Glutamatergic neuron (in vitro differentiated cells): ENCODE results near the gene PIK3R6. TPM values are rescaled to one million over a fixed set of nuclear protein-coding genes. Genes with fewer than 3 reads are reported as not detected.

Experiments used
- DNase-seq: peaks from one replicate; pipeline ENCODE4 v3.0.0; 2022
- H3K27ac Mint-ChIP-seq: one replicate; pipeline ENCODE4 v1.8.0; 2020; ENCODE audit warnings: mild to moderate bottlenecking, mixed read lengths, inconsistent platforms; ENCODE audit not compliant: unreplicated experiment
- H3K27me3 Mint-ChIP-seq: one replicate; pipeline ENCODE4 v1.8.0; 2020; ENCODE audit warnings: mild to moderate bottlenecking, moderate library complexity, mixed read lengths, inconsistent platforms; ENCODE audit not compliant: unreplicated experiment
- H3K36me3 Mint-ChIP-seq: one replicate; pipeline ENCODE4 v1.8.0; 2020; ENCODE audit warnings: mild to moderate bottlenecking, mixed read lengths, inconsistent platforms; ENCODE audit not compliant: unreplicated experiment
- H3K4me1 Mint-ChIP-seq: one replicate; pipeline ENCODE4 v1.8.0; 2020; ENCODE audit warnings: mild to moderate bottlenecking, low read depth, mixed read lengths, inconsistent platforms; ENCODE audit not compliant: unreplicated experiment
- H3K4me3 Mint-ChIP-seq: one replicate; pipeline ENCODE4 v1.8.0; 2020; ENCODE audit warnings: mild to moderate bottlenecking, mixed read lengths, inconsistent platforms; ENCODE audit not compliant: unreplicated experiment
- H3K9me3 Mint-ChIP-seq: one replicate; pipeline ENCODE4 v1.8.0; 2020; ENCODE audit warnings: mild to moderate bottlenecking, moderate library complexity, mixed read lengths, inconsistent platforms; ENCODE audit not compliant: unreplicated experiment
- total RNA-seq: library from RNA; stranded (reverse); fragmentation: NEBNext Ultra II Directional; extraction: Animal tissue kit (Norgen Biotek cat#: 25700); gene quantifications from one replicate; pipeline ENCODE4 v1.2.1, GENCODE V29; 2021; ENCODE audit not compliant: unreplicated experiment
- TF ChIP-seq, protein P1 (sequence below): fragments of 200-600 bp; sonication (generic); IDR thresholded peaks from one replicate; pipeline ENCODE4 v1.5.0; 2021; ENCODE audit not compliant: partially characterized antibody, unreplicated experiment

PIK3R6 gene
- total RNA-seq, 1 donor from 2014 or later: not detected

DNA sequence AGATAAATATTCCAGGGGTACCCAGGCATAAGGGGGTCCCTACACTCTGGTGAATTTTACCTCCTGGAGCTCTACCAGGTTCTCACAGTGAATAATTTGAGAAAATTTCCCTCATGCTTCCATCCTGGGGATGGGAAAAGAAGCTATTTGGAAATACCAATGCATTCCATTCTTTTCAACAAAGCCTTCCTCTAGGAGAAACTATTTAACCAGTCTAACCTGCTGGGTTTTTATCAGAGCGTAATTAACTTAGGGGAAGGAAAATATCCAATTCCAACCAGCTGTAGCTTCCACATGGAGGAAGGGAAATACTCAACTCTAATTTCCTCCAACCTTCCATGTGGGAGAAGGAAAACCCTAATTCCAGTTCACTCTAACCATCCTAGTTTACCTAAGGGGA lies 85.3 kb downstream of the PIK3R6 start:
- Mint-ChIP-seq H3K27me3 (no peaks in the 10 kb centered on the region), H3K27ac (no peak overlapping the region), H3K36me3 (no peaks in the 10 kb centered on the region), H3K4me1 (no peaks in the 10 kb centered on the region), H3K4me3 (no peak overlapping the region), H3K9me3 (no peaks in the 10 kb centered on the region)
- TF ChIP-seq, protein P1, sequence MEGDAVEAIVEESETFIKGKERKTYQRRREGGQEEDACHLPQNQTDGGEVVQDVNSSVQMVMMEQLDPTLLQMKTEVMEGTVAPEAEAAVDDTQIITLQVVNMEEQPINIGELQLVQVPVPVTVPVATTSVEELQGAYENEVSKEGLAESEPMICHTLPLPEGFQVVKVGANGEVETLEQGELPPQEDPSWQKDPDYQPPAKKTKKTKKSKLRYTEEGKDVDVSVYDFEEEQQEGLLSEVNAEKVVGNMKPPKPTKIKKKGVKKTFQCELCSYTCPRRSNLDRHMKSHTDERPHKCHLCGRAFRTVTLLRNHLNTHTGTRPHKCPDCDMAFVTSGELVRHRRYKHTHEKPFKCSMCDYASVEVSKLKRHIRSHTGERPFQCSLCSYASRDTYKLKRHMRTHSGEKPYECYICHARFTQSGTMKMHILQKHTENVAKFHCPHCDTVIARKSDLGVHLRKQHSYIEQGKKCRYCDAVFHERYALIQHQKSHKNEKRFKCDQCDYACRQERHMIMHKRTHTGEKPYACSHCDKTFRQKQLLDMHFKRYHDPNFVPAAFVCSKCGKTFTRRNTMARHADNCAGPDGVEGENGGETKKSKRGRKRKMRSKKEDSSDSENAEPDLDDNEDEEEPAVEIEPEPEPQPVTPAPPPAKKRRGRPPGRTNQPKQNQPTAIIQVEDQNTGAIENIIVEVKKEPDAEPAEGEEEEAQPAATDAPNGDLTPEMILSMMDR: no peak
- no peak for DNase-seq

DNA sequence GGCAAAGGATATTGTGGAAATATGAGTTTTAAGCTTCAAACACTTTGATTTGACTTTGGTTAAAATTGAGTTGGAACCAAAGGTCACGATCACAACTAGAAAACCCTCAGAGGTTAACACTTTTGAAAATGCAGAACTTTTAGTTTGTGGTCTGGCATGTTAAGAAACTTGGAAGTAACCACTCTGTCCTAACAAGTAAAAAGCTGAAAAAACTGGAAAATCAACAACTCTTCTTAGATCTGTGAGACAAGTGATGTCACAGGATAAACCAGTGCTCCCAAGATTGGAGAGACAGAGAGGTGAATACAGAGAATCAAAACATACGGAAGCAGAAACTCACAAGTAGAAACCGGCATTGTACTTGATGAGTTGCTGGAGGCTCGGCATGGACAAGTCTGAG lies 85.7 kb downstream of the PIK3R6 start:
- Mint-ChIP-seq H3K4me1 (no peaks in the 10 kb centered on the region), H3K36me3 (no peaks in the 10 kb centered on the region), H3K27ac (no peak overlapping the region), H3K27me3 (no peaks in the 10 kb centered on the region), H3K4me3 (no peak overlapping the region), H3K9me3 (no peaks in the 10 kb centered on the region)
- TF ChIP-seq, protein P1: no peak
- DNase-seq: no peak

DNA sequence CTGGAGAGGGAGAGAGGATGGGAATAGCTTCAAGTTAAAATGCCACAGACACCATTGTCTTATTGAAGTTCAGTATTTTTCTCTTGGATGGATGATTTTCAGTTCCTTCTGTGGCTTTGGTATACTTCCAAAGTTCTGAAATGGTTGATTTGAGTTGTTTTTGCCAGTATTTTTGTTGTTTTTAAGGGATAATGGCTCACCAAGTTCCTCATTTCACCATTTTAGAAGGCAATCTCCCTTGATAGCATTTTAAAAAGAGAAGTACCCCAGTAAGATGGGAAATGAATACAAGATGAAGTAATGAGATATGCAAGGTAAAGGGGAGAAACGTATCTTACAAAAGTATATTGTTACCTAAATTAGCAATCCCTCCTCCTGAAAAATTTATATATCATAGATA lies 90.6 kb downstream of the PIK3R6 start:
- Mint-ChIP-seq H3K4me1 (no peaks in the 10 kb centered on the region), H3K9me3 (peaks cover 8% of the 10 kb centered on the region), H3K27me3 (no peaks in the 10 kb centered on the region), H3K4me3 (no peak overlapping the region), H3K36me3 (peaks cover 15% of the 10 kb centered on the region), H3K27ac (no peak overlapping the region)
- TF ChIP-seq, protein P1: no peak
- no peak for DNase-seq

DNA sequence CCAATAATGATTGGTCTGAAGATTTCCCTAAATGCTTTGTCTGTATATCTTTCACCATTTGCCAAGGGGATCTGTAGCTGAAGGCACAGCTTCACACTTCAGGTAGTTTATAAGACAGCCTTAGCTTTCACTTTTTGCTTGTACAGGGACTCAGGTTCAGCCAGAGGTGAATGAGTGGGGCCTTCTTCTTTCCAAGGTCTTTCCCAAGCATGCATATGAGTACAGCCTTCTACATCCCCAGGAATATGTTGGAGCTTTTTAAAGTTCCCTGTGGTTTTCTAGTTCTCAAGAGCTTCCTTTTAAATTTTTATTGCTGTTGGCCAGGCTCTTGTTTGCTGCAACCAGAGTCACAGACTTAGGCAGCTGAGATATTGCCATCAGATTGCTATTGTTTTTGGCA lies 91.2 kb downstream of the PIK3R6 start:
- Mint-ChIP-seq H3K36me3 (peaks cover 15% of the 10 kb centered on the region), H3K9me3 (peaks cover 8% of the 10 kb centered on the region), H3K27me3 (no peaks in the 10 kb centered on the region), H3K27ac (no peak overlapping the region), H3K4me1 (no peaks in the 10 kb centered on the region), H3K4me3 (no peak overlapping the region)
- TF ChIP-seq, protein P1: no peak
- DNase-seq: no peak

DNA sequence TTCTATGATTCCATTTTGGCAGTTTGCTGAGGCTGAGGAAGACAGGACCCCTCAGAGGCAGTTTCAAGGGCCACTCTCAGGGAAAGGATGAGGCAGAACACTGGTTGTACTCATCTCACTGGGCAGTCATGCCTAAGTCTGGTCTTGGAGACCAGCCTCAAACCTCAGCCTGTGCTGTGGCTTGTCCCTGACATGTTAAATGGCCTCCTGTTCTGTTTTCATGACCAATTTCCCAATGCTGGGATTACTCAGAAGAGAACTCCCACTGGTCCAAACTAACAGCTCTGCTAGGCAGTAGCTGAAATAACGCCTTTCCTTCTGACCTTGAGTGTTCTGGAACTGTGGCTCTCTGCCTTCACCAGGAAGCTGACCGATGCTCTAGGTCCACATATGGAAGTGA lies 100.7 kb downstream of the PIK3R6 start:
- Mint-ChIP-seq H3K4me1 (no peaks in the 10 kb centered on the region), H3K9me3 (peaks cover 2% of the 10 kb centered on the region), H3K36me3 (peaks cover 3% of the 10 kb centered on the region), H3K4me3 (no peak overlapping the region), H3K27ac (no peak overlapping the region), H3K27me3 (no peaks in the 10 kb centered on the region)
- no peak for DNase-seq
- TF ChIP-seq, protein P1: no peak
